CD4-positive, CD25-positive, alpha-beta regulatory T cell (primary cell): ENCODE results near the gene MED12L. TPM values are rescaled to one million over a fixed set of nuclear protein-coding genes. Genes with fewer than 3 reads are reported as not detected.

Source experiments
- ATAC-seq, 2 donors: fragments of 150-1000 bp; cut with Tn5 transposase; one replicate each; pipeline ENCODE4 v1.10.0; 2021; ENCODE audit warnings: low read depth in 2 of 2, moderate number of reproducible peaks in 2 of 2, moderate library complexity in 1 of 2
- DNase-seq, 3 donors: peaks; one replicate each; pipeline versions ENCODE4 v3.0.0 to v3.0.0-alpha.2; 2012 to 2022; ENCODE audit warnings: mixed read lengths in 1 of 3
- H3K27ac ChIP-seq: one replicate; pipeline ENCODE4 v1.7.0; 2013; ENCODE audit warnings: mild to moderate bottlenecking, low read length; ENCODE audit not compliant: insufficient read depth, poor library complexity, severe bottlenecking
- H3K27me3 ChIP-seq: one replicate; pipeline ENCODE4 v1.7.0; 2013; ENCODE audit warnings: low read length; ENCODE audit not compliant: control insufficient read depth, insufficient read depth
- H3K36me3 ChIP-seq: one replicate; pipeline ENCODE4 v1.7.0; 2013; ENCODE audit warnings: mild to moderate bottlenecking, low read length, moderate library complexity; ENCODE audit not compliant: control insufficient read depth, insufficient read depth
- H3K4me1 ChIP-seq: 2 replicates; pipeline ENCODE4 v1.7.0; 2013; ENCODE audit warnings: mild to moderate bottlenecking, low read length; ENCODE audit not compliant: insufficient read depth, control insufficient read depth, poor library complexity, severe bottlenecking
- H3K4me3 ChIP-seq: one replicate; pipeline ENCODE4 v1.7.0; 2013; ENCODE audit warnings: low read depth, mild to moderate bottlenecking, low read length, moderate library complexity
- H3K9me3 ChIP-seq, 2 experiments: 1 replicate in 1 of 2; 2 replicates in 1 of 2; pipeline ENCODE4 v1.7.0; 2013; ENCODE audit warnings: low read length in 2 of 2, mild to moderate bottlenecking in 1 of 2, moderate library complexity in 1 of 2; ENCODE audit not compliant: control insufficient read depth in 2 of 2
- H3K27ac Mint-ChIP-seq, 3 donors: one replicate each; pipeline ENCODE4 v1.8.0; 2020 to 2022; ENCODE audit warnings: mild to moderate bottlenecking in 3 of 3, mixed read lengths in 3 of 3, moderate library complexity in 2 of 3
- H3K27me3 Mint-ChIP-seq: one replicate; pipeline ENCODE4 v1.8.0; 2022; ENCODE audit warnings: mild to moderate bottlenecking, mixed read lengths
- H3K36me3 Mint-ChIP-seq: one replicate; pipeline ENCODE4 v1.8.0; 2020; ENCODE audit warnings: mixed read lengths
- H3K4me1 Mint-ChIP-seq, 4 donors: one replicate each; pipeline ENCODE4 v1.8.0; 2020 to 2022; ENCODE audit warnings: mixed read lengths in 4 of 4, mild to moderate bottlenecking in 1 of 4
- H3K4me3 Mint-ChIP-seq, 4 donors: one replicate each; pipeline ENCODE4 v1.8.0; 2020 to 2022; ENCODE audit warnings: mild to moderate bottlenecking in 4 of 4, mixed read lengths in 4 of 4, moderate library complexity in 3 of 4
- H3K9me3 Mint-ChIP-seq, 7 donors: one replicate each; pipeline ENCODE4 v1.8.0; 2020 to 2022; ENCODE audit warnings: mixed read lengths in 7 of 7, mild to moderate bottlenecking in 3 of 7, moderate library complexity in 2 of 7
- polyA plus RNA-seq, 4 donors: library from polyadenylated mRNA; unstranded; fragments of 300-500 nt; fragmentation: Illumina TruSeq; gene quantifications; one replicate each; pipeline ENCODE4 v1.2.3, GENCODE V29; 2021
- total RNA-seq: library from RNA; stranded (reverse); gene quantifications from one replicate; pipeline ENCODE4 v1.2.3, GENCODE V29; 2022

The MED12L gene
- total and polyA plus RNA-seq, 5 donors from 2014 or later: 2.7 TPM; not detected in 4

GRCh38 chr3:151462278-151462780 lies 376.9 kb downstream of the MED12L start:
- no peak for ATAC-seq
- peaks cover 33% of the 10 kb centered on the region for H3K27me3 Mint-ChIP-seq
- Histone ChIP-seq H3K36me3 (no peaks in the 10 kb centered on the region), H3K27me3 (peaks cover 20% of the 10 kb centered on the region), H3K4me3 (no peak overlapping the region), H3K4me1 (no peaks in the 10 kb centered on the region), H3K27ac (no peak overlapping the region), H3K9me3 (no peaks in the 10 kb centered on the region)
- no peaks in the 10 kb centered on the region for H3K36me3 Mint-ChIP-seq
- no peak overlapping the region for H3K4me3 Mint-ChIP-seq
- H3K9me3 Mint-ChIP-seq: no peaks in the 10 kb centered on the region
- no peak for DNase-seq
- H3K4me1 Mint-ChIP-seq: no peaks in the 10 kb centered on the region
- no peak overlapping the region for H3K27ac Mint-ChIP-seq

- H3K27ac Mint-ChIP-seq: no peak overlapping the region
- H3K4me3 Mint-ChIP-seq: no peak overlapping the region
- no peak overlapping the region for H3K4me3 ChIP-seq
- no peaks in the 10 kb centered on the region for H3K4me1 ChIP-seq
- H3K36me3 ChIP-seq: no peaks in the 10 kb centered on the region
- no peak for ATAC-seq
- H3K9me3 ChIP-seq: no peaks in the 10 kb centered on the region
- H3K27ac ChIP-seq: no peak overlapping the region
- no peak for DNase-seq
- no peaks in the 10 kb centered on the region for H3K36me3 Mint-ChIP-seq
- peaks cover 34% of the 10 kb centered on the region for H3K27me3 Mint-ChIP-seq
- no peaks in the 10 kb centered on the region for H3K4me1 Mint-ChIP-seq
- peaks cover 20% of the 10 kb centered on the region for H3K27me3 ChIP-seq
- H3K9me3 Mint-ChIP-seq: no peaks in the 10 kb centered on the region
Measured at GRCh38 chr3:151462991-151463390, 377.5 kb downstream of the MED12L start.

GRCh38 chr3:151467069-151467468 lies 381.6 kb downstream of the MED12L start:
- no peak for DNase-seq
- no peaks in the 10 kb centered on the region for H3K27me3 ChIP-seq
- no peaks in the 10 kb centered on the region for H3K36me3 Mint-ChIP-seq
- ATAC-seq: no peak
- H3K4me3 Mint-ChIP-seq: no peak overlapping the region
- no peaks in the 10 kb centered on the region for H3K9me3 ChIP-seq
- H3K4me1 Mint-ChIP-seq: no peaks in the 10 kb centered on the region
- H3K27ac ChIP-seq: no peak overlapping the region
- no peak overlapping the region for H3K4me3 ChIP-seq
- no peaks in the 10 kb centered on the region for H3K9me3 Mint-ChIP-seq
- no peaks in the 10 kb centered on the region for H3K4me1 ChIP-seq
- H3K36me3 ChIP-seq: no peaks in the 10 kb centered on the region
- H3K27ac Mint-ChIP-seq: peak overlapping the region in 1 of 3 donors; percentile 64
- H3K27me3 Mint-ChIP-seq: peaks cover 26% of the 10 kb centered on the region

GRCh38 chr3:151468284-151468917 lies 382.9 kb downstream of the MED12L start:
- Mint-ChIP-seq H3K27me3 (peaks cover 18% of the 10 kb centered on the region), H3K9me3 (no peaks in the 10 kb centered on the region)
- ATAC-seq: peak in 1 of 2 donors; percentile 56

GRCh38 chr3:151476344-151477018 lies 391.0 kb downstream of the MED12L start:
- Histone ChIP-seq H3K36me3 (no peaks in the 10 kb centered on the region), H3K4me3 (no peak overlapping the region), H3K27me3 (no peaks in the 10 kb centered on the region), H3K9me3 (no peaks in the 10 kb centered on the region), H3K4me1 (no peaks in the 10 kb centered on the region), H3K27ac (no peak overlapping the region)
- Mint-ChIP-seq H3K27ac (no peak overlapping the region), H3K4me3 (no peak overlapping the region), H3K27me3 (peaks cover 9% of the 10 kb centered on the region), H3K9me3 (peaks cover 0 to under 1% (median 0%) of the 10 kb centered on the region in 7 donors), H3K4me1 (no peaks in the 10 kb centered on the region), H3K36me3 (no peaks in the 10 kb centered on the region)
- DNase-seq (no peak), ATAC-seq (no peak)

More at GRCh38 chr3:151468284-151468917, 382.9 kb downstream of the MED12L start:
- Mint-ChIP-seq H3K27ac (no peak overlapping the region), H3K4me3 (no peak overlapping the region), H3K4me1 (no peaks in the 10 kb centered on the region), H3K36me3 (no peaks in the 10 kb centered on the region)
- no peaks in the 10 kb centered on the region for H3K27me3 ChIP-seq
- no peaks in the 10 kb centered on the region for H3K4me1 ChIP-seq
- H3K36me3 ChIP-seq: no peaks in the 10 kb centered on the region
- H3K27ac ChIP-seq: no peak overlapping the region
- DNase-seq: peak in 2 of 3 donors; percentile 47 to 54
- no peaks in the 10 kb centered on the region for H3K9me3 ChIP-seq
- H3K4me3 ChIP-seq: no peak overlapping the region

DNA sequence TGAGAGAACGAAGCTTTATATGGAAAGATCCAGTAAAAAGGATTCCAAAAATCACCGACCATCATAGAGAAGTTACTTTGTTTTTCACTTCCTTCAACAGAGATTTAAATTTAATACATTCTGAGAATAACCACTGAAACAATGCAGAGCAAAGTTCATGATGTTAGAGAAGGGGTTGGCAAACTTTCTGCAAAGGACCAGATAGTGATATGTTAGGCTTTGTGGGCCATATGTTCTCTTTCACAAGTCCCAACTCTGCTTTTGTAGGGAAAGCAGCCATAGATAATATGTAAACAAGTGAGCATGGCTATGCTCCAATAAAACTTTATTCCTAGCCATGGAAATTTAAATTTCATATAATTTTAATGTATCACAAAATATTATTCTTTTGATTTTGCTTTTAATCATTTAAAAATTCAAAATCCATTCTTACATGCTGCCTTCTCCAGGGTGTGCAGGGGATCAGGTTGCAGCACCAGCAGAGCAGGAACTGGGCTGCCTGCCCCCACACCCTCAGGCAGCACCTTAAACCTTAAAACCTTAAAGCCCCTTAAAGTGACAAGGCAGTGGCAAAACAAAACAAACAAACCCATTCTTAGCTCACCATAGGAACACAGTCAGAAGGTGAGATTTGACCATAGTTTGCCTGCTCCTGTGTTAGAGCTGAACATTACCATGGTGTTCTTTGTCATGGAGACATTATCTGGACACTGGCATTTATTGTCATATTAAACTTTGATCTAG lies 392.3 kb downstream of the MED12L start:
- no peaks in the 10 kb centered on the region for H3K36me3 ChIP-seq
- no peaks in the 10 kb centered on the region for H3K4me1 ChIP-seq
- no peaks in the 10 kb centered on the region for H3K27me3 ChIP-seq
- H3K27ac ChIP-seq: no peak overlapping the region
- ATAC-seq: no peak
- H3K4me3 ChIP-seq: no peak overlapping the region
- H3K27ac Mint-ChIP-seq: no peak overlapping the region
- H3K9me3 ChIP-seq: peaks cover 0 to 5% of the 10 kb centered on the region in 2 experiments
- no peak for DNase-seq
- H3K27me3 Mint-ChIP-seq: peaks cover 9% of the 10 kb centered on the region
- H3K36me3 Mint-ChIP-seq: no peaks in the 10 kb centered on the region
- H3K9me3 Mint-ChIP-seq: peaks cover 0 to 11% (median 5%) of the 10 kb centered on the region in 7 donors
- H3K4me3 Mint-ChIP-seq: no peak overlapping the region
- H3K4me1 Mint-ChIP-seq: no peaks in the 10 kb centered on the region

GRCh38 chr3:151478335-151478697 lies 392.9 kb downstream of the MED12L start:
- Mint-ChIP-seq H3K4me1 (no peaks in the 10 kb centered on the region), H3K27ac (no peak overlapping the region), H3K4me3 (no peak overlapping the region), H3K36me3 (no peaks in the 10 kb centered on the region), H3K9me3 (peaks cover 0 to 11% (median 5%) of the 10 kb centered on the region in 7 donors), H3K27me3 (peaks cover 9% of the 10 kb centered on the region)
- no peaks in the 10 kb centered on the region for H3K27me3 ChIP-seq
- peaks cover 0 to 5% of the 10 kb centered on the region in 2 experiments for H3K9me3 ChIP-seq
- no peaks in the 10 kb centered on the region for H3K36me3 ChIP-seq
- no peaks in the 10 kb centered on the region for H3K4me1 ChIP-seq
- DNase-seq (no peak), ATAC-seq (no peak)
- H3K27ac ChIP-seq: no peak overlapping the region
- H3K4me3 ChIP-seq: no peak overlapping the region
